Thoracic aorta (tissue), 2 donors: ENCODE results near the gene PPP1R10. TPM values are rescaled to one million over a fixed set of nuclear protein-coding genes. Genes with fewer than 3 reads are reported as not detected.

Experiments
- ATAC-seq: fragments of 150-250 bp; one replicate; pipeline ENCODE4 v1.8.0; 2017; ENCODE audit warnings: low read depth; ENCODE audit not compliant: insufficient number of reproducible peaks, low FRiP score
- DNase-seq: peaks from one replicate; pipeline ENCODE4 v3.0.0-alpha.2; 2020; ENCODE audit warnings: low spot score
- H3K27ac ChIP-seq, 2 donors: fragments of 200-600 bp; sonication (generic); 1 replicate in 1 of 2; 2 replicates in 1 of 2; pipeline ENCODE4 v1.5.1; 2016; ENCODE audit warnings: mild to moderate bottlenecking in 2 of 2, moderate library complexity in 2 of 2
- H3K27me3 ChIP-seq: fragments of 200-600 bp; sonication (generic); replicated peaks from 2 replicates; pipeline ENCODE4 v1.6.0; 2016; ENCODE audit warnings: mild to moderate bottlenecking; ENCODE audit not compliant: insufficient read depth
- H3K36me3 ChIP-seq: fragments of 200-600 bp; sonication (generic); one replicate; pipeline ENCODE4 v1.5.1; 2016
- H3K4me1 ChIP-seq, 2 donors: fragments of 200-600 bp; sonication (generic); 1 replicate in 1 of 2; 2 replicates in 1 of 2; pipeline versions ENCODE4 v1.5.1 to v1.6.0; 2016; ENCODE audit warnings: low read depth in 2 of 2, mild to moderate bottlenecking in 1 of 2; ENCODE audit not compliant: control insufficient read depth in 1 of 2
- H3K4me3 ChIP-seq: fragments of 200-600 bp; sonication (generic); 2 replicates; pipeline ENCODE4 v1.5.1; 2016; ENCODE audit warnings: mild to moderate bottlenecking
- H3K9me3 ChIP-seq: fragments of 200-600 bp; sonication (generic); 2 replicates; pipeline ENCODE4 v1.5.1; 2016
- CTCF ChIP-seq: fragments of 200-600 bp; sonication (generic); IDR thresholded peaks from one replicate; pipeline ENCODE4 v1.5.1; 2019; ENCODE audit warnings: antibody characterized with exemption
- total RNA-seq, 2 donors: library from RNA; depleted of rRNA; stranded (reverse); fragments of >200 nt; gene quantifications; one replicate each; pipeline versions ENCODE4 v1.1.0 to v1.2.3, GENCODE V29; 2016

The PPP1R10 gene
- total RNA-seq, 2 donors from 2014 or later, result 28.7 to 43.1 TPM

GRCh38 chr6:30640481-30640880, 23.4 kb upstream of the PPP1R10 start:
- no peak overlapping the region for H3K27ac ChIP-seq
- TF ChIP-seq CTCF, result no peak
- DNase-seq, result no peak
- no peaks in the 10 kb centered on the region for H3K27me3 ChIP-seq
- H3K4me1 ChIP-seq, result no peaks in the 10 kb centered on the region
- no peaks in the 10 kb centered on the region for H3K9me3 ChIP-seq
- peaks cover 19% of the 10 kb centered on the region for H3K36me3 ChIP-seq
- no peak for ATAC-seq
- H3K4me3 ChIP-seq, result no peak overlapping the region

GRCh38 chr6:30635834-30636233, 18.8 kb upstream of the PPP1R10 start:
- Histone ChIP-seq H3K36me3 (peaks cover 11% of the 10 kb centered on the region), H3K4me1 (no peaks in the 10 kb centered on the region), H3K27me3 (no peaks in the 10 kb centered on the region), H3K4me3 (no peak overlapping the region), H3K27ac (no peak overlapping the region), H3K9me3 (no peaks in the 10 kb centered on the region)
- TF ChIP-seq CTCF, result no peak
- ATAC-seq, result no peak
- no peak for DNase-seq

- no peak for TF ChIP-seq CTCF
- Histone ChIP-seq H3K9me3 (no peaks in the 10 kb centered on the region), H3K4me3 (peak within 1 kb of the TSS; percentile 81), H3K36me3 (peaks cover 19% of the 10 kb centered on the region), H3K4me1 (peaks cover 3 to 16% of the 10 kb centered on the region in 2 donors), H3K27ac (peak within 1 kb of the TSS; percentile 84 to 94), H3K27me3 (no peaks in the 10 kb centered on the region)
- DNase-seq (peak; percentile 65), ATAC-seq (peak; percentile 80)
Observed at GRCh38 chr6:30626484-30627366, 9.7 kb upstream of the PPP1R10 start, which contains the start of gene ATAT1. Gene ATAT1 (plus strand): TSS chr6:30626874.

GRCh38 chr6:30625511-30625910, 8.5 kb upstream of the PPP1R10 start:
- peaks cover 21% of the 10 kb centered on the region for H3K36me3 ChIP-seq
- no peak for ATAC-seq
- TF ChIP-seq CTCF, result no peak

GRCh38 chr6:30619561-30619960, 2.5 kb upstream of the PPP1R10 start:
- H3K36me3 ChIP-seq, result peaks cover 19% of the 10 kb centered on the region
- DNase-seq (no peak), ATAC-seq (no peak)
- H3K4me1 ChIP-seq, result peaks cover 9 to 15% of the 10 kb centered on the region in 2 donors
- no peak for TF ChIP-seq CTCF
- no peaks in the 10 kb centered on the region for H3K27me3 ChIP-seq
- H3K4me3 ChIP-seq, result no peak overlapping the region
- no peak overlapping the region for H3K27ac ChIP-seq
- no peaks in the 10 kb centered on the region for H3K9me3 ChIP-seq

More at GRCh38 chr6:30625511-30625910, 8.5 kb upstream of the PPP1R10 start:
- no peaks in the 10 kb centered on the region for H3K27me3 ChIP-seq
- no peak for DNase-seq
- no peak overlapping the region for H3K4me3 ChIP-seq
- no peaks in the 10 kb centered on the region for H3K9me3 ChIP-seq
- H3K4me1 ChIP-seq, result peaks cover 3 to 16% of the 10 kb centered on the region in 2 donors
- peak overlapping the region in 1 of 2 donors; percentile 94 for H3K27ac ChIP-seq
